ENCODE measurements around the gene PLCD3. TPM values are rescaled to one million over a fixed set of nuclear protein-coding genes. Genes with fewer than 3 reads are reported as not detected.

PLCD3 gene
- total RNA-seq, 5 donors from 2014 or later (not counting 1 experiment from before 2014, with no cell fraction given): 3.1 to 9.9 (median 4.8) TPM

DNA sequence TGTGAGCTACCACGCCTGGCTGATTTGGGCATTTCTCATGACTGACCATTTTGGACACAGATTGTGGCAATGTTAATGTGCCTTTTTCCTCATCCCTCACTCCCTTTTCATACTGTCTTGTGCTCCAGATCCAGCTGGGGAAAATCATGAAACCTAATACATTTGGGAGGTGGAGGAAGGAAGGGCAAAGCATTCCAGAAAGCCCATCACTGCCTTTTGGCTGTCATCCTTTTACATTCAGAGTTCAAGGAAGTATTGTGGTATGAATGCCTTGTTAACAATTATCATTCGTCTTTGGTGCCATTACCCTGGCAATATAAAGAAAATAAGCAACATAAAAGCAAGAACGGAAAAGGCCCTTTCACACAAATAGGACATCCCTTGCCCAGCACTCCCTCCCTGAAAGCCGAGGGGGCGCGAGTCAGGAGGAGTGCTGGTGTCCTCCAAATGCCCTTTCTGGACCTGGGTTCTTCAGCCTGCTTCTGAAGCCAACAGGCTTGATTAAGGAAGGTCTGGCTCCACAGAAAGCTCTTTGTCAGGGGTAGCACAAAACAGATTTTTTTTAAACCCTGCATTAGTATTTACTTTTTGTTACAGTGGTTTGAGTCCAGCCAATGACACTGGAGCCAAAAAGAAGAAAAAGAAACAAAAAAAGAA, 51.1 kb downstream of the PLCD3 start:
- no peak overlapping the region for H3K27ac ChIP-seq (ENCODE audit: low read length)
- Mint-ChIP-seq H3K27ac (no peak overlapping the region), H3K27me3 (no peaks in the 10 kb centered on the region), H3K9me3 (no peaks in the 10 kb centered on the region), H3K36me3 (peaks cover 17% of the 10 kb centered on the region), H3K4me1 (peaks cover 0 to 19% (median 15%) of the 10 kb centered on the region in 3 donors), H3K4me3 (no peak overlapping the region)
- peaks cover 0 to 3% of the 10 kb centered on the region in 2 experiments for H3K4me1 ChIP-seq (ENCODE audit: control insufficient read depth in 1 of 2, extremely low read depth in 1 of 2, insufficient read depth in 2 of 2, low read length in 2 of 2)
- POLR2A ChIA-PET: no interaction called here
- ATAC-seq (replicated peaks in 1 of 4) (no peak), DNase-seq (no peak)
- peaks cover 8 to 44% of the 10 kb centered on the region in 2 donors for H3K36me3 ChIP-seq (ENCODE audit: control insufficient read depth in 2 of 2, extremely low read depth in 1 of 2, insufficient read depth in 1 of 2, low read length in 1 of 2)
- no peaks in the 10 kb centered on the region for H3K27me3 ChIP-seq (replicated peaks in 1 of 2; ENCODE audit: control insufficient read depth in 2 of 2, extremely low read depth in 1 of 2, insufficient read depth in 2 of 2, low read length in 1 of 2)
- H3K9me3 ChIP-seq: no peaks in the 10 kb centered on the region
- 88% methylated on average over 4 of the region's 6 CpGs for WGBS (ENCODE audit: insufficient coverage)
- CTCF ChIA-PET: no interaction called here
- no peak overlapping the region for H3K4me3 ChIP-seq (ENCODE audit: control insufficient read depth in 1 of 2, extremely low read depth in 1 of 2, low read length in 1 of 2)

DNA sequence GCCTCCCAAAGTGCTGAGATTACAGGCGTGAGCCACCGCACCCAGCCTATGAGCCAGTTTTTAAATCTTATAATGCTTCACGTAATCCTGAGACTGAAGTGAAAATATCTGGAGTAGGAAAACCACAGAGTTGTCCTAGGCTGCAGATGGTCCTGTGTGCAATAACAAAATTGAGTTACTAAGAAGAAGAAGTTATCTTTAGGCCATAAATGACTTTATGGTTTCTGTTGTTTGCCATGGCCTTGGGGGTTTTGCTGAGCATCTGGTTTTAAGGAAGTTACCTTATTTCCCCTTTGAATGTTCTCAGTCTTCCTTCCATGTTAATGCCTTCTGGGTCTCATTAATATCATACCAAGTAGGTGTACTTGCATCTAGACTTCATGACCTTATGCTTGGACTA, 54.7 kb downstream of the PLCD3 start:
- CTCF ChIA-PET: no interaction called here
- peaks cover 23% of the 10 kb centered on the region for H3K36me3 Mint-ChIP-seq

DNA sequence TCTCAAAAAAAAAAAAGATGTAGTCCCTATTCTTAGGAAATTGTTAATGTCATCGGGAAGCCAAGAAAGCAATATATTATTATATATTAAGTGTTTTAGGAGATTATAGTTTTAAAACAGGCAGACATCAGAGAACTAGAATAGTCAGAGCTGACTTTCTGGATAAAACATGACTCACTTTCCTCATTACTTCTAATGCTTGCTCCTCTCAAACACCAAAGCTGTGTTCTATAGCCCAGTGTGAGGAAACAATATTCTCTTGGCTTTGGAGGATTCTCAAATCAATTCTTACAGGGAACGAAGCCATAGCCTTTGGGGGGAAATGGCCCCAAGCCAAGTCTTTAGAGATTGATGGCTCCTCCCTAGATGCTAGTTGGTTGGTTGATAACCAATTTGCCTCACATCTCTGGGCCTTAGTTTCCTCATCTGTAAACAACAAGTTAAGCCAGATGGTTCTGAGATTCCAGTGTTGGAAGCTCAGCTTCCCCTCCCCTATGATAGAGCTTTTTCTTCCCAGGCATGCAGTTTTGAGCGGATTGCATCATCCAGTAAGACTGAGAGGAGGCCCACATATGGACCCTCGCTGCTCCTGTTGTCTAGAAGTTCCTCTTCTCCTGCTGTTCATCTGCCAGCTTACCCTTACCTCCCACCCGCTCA, 58.8 kb downstream of the PLCD3 start:
- H3K36me3 ChIP-seq (ENCODE audit: control insufficient read depth in 2 of 2, extremely low read depth in 1 of 2, insufficient read depth in 1 of 2, low read length in 1 of 2): peaks cover 0 to 32% of the 10 kb centered on the region in 2 donors
- H3K27me3 ChIP-seq (replicated peaks in 1 of 2; ENCODE audit: control insufficient read depth in 2 of 2, extremely low read depth in 1 of 2, insufficient read depth in 2 of 2, low read length in 1 of 2): no peaks in the 10 kb centered on the region
- no peak overlapping the region for H3K4me3 ChIP-seq (ENCODE audit: control insufficient read depth in 1 of 2, extremely low read depth in 1 of 2, low read length in 1 of 2)
- DNase-seq (no peak), ATAC-seq (replicated peaks in 1 of 4) (no peak)
- H3K36me3 Mint-ChIP-seq: peaks cover 13% of the 10 kb centered on the region
- no peak overlapping the region for H3K27ac ChIP-seq (ENCODE audit: low read length)
- no peak overlapping the region for H3K27ac Mint-ChIP-seq
- ChIA-PET CTCF (interaction anchor here in 1 of 2 donors (0.6 kb wide), 1 partner anchor 8 kb away, joined by 3 read pairs; no protein-coding TSS in a partner anchor), POLR2A (no interaction called here)
- H3K27me3 Mint-ChIP-seq: no peaks in the 10 kb centered on the region
- H3K9me3 Mint-ChIP-seq: no peaks in the 10 kb centered on the region
- H3K4me3 Mint-ChIP-seq: no peak overlapping the region
- H3K4me1 ChIP-seq (ENCODE audit: control insufficient read depth in 1 of 2, extremely low read depth in 1 of 2, insufficient read depth in 2 of 2, low read length in 2 of 2): peaks cover 0 to 5% of the 10 kb centered on the region in 2 experiments
- H3K9me3 ChIP-seq: no peaks in the 10 kb centered on the region
- 100% methylated on average over 2 of the region's 5 CpGs for WGBS (ENCODE audit: insufficient coverage)
- H3K4me1 Mint-ChIP-seq: peaks cover 10 to 32% (median 25%) of the 10 kb centered on the region in 3 donors

More for the DNA sequence above, 54.7 kb downstream of the PLCD3 start:
- H3K27me3 Mint-ChIP-seq: no peaks in the 10 kb centered on the region
- POLR2A ChIA-PET: interaction anchor here in 1 of 2 donors (0.8 kb wide), 1 partner anchor 231 kb away, joined by 3 read pairs; no protein-coding TSS in a partner anchor
- Histone ChIP-seq H3K4me3 (ENCODE audit: control insufficient read depth in 1 of 2, extremely low read depth in 1 of 2, low read length in 1 of 2) (no peak overlapping the region), H3K27ac (ENCODE audit: low read length) (no peak overlapping the region), H3K4me1 (ENCODE audit: control insufficient read depth in 1 of 2, extremely low read depth in 1 of 2, insufficient read depth in 2 of 2, low read length in 2 of 2) (peaks cover 0 to 5% of the 10 kb centered on the region in 2 experiments), H3K27me3 (replicated peaks in 1 of 2; ENCODE audit: control insufficient read depth in 2 of 2, extremely low read depth in 1 of 2, insufficient read depth in 2 of 2, low read length in 1 of 2) (no peaks in the 10 kb centered on the region), H3K9me3 (no peaks in the 10 kb centered on the region), H3K36me3 (ENCODE audit: control insufficient read depth in 2 of 2, extremely low read depth in 1 of 2, insufficient read depth in 1 of 2, low read length in 1 of 2) (peaks cover 8 to 42% of the 10 kb centered on the region in 2 donors)
- DNase-seq: no peak
- H3K4me3 Mint-ChIP-seq: no peak overlapping the region
- H3K9me3 Mint-ChIP-seq: no peaks in the 10 kb centered on the region
- peak overlapping the region in 1 of 2 donors; percentile 59 for H3K27ac Mint-ChIP-seq
- peaks cover 10 to 32% (median 19%) of the 10 kb centered on the region in 3 donors for H3K4me1 Mint-ChIP-seq
- WGBS (ENCODE audit: insufficient coverage): 85% methylated on average over 3 of the region's 3 CpGs
- ATAC-seq (replicated peaks in 1 of 4): no peak

- peaks cover 2 to 27% of the 10 kb centered on the region in 2 donors for H3K36me3 ChIP-seq (ENCODE audit: control insufficient read depth in 2 of 2, extremely low read depth in 1 of 2, insufficient read depth in 1 of 2, low read length in 1 of 2)
- DNase-seq: no peak
- CTCF ChIA-PET: interaction anchor here in 1 of 2 donors (0.6 kb wide), 1 partner anchor 15 kb away, joined by 3 read pairs; no protein-coding TSS in a partner anchor
- H3K27ac ChIP-seq (ENCODE audit: low read length): no peak overlapping the region
- ATAC-seq (replicated peaks in 1 of 4): no peak
- Mint-ChIP-seq H3K36me3 (peaks cover 17% of the 10 kb centered on the region), H3K9me3 (no peaks in the 10 kb centered on the region), H3K27me3 (no peaks in the 10 kb centered on the region), H3K4me1 (peaks cover 20 to 30% (median 24%) of the 10 kb centered on the region in 3 donors), H3K4me3 (no peak overlapping the region), H3K27ac (no peak overlapping the region)
- H3K4me1 ChIP-seq (ENCODE audit: control insufficient read depth in 1 of 2, extremely low read depth in 1 of 2, insufficient read depth in 2 of 2, low read length in 2 of 2): peaks cover 0 to 3% of the 10 kb centered on the region in 2 experiments
- H3K4me3 ChIP-seq (ENCODE audit: control insufficient read depth in 1 of 2, extremely low read depth in 1 of 2, low read length in 1 of 2): no peak overlapping the region
- H3K9me3 ChIP-seq: no peaks in the 10 kb centered on the region
- no peaks in the 10 kb centered on the region for H3K27me3 ChIP-seq (replicated peaks in 1 of 2; ENCODE audit: control insufficient read depth in 2 of 2, extremely low read depth in 1 of 2, insufficient read depth in 2 of 2, low read length in 1 of 2)
- no CpG with 5 or more reads among the region's 2 CpGs for WGBS (ENCODE audit: insufficient coverage)
- POLR2A ChIA-PET: no interaction called here
Measured at GRCh38 chr17:45070809-45071208, 61.5 kb downstream of the PLCD3 start.

GRCh38 chr17:45070001-45070400, 62.3 kb downstream of the PLCD3 start:
- H3K27me3 ChIP-seq (replicated peaks in 1 of 2; ENCODE audit: control insufficient read depth in 2 of 2, extremely low read depth in 1 of 2, insufficient read depth in 2 of 2, low read length in 1 of 2): no peaks in the 10 kb centered on the region
- ATAC-seq (replicated peaks in 1 of 4) (no peak), DNase-seq (no peak)
- H3K9me3 Mint-ChIP-seq: no peaks in the 10 kb centered on the region
- peaks cover 2 to 27% of the 10 kb centered on the region in 2 donors for H3K36me3 ChIP-seq (ENCODE audit: control insufficient read depth in 2 of 2, extremely low read depth in 1 of 2, insufficient read depth in 1 of 2, low read length in 1 of 2)
- no peak overlapping the region for H3K4me3 Mint-ChIP-seq
- H3K27me3 Mint-ChIP-seq: no peaks in the 10 kb centered on the region
- no peaks in the 10 kb centered on the region for H3K9me3 ChIP-seq
- POLR2A ChIA-PET: no interaction called here
- H3K36me3 Mint-ChIP-seq: peaks cover 17% of the 10 kb centered on the region
- 100% methylated on average over 3 of the region's 8 CpGs for WGBS (ENCODE audit: insufficient coverage)
- H3K4me1 ChIP-seq (ENCODE audit: control insufficient read depth in 1 of 2, extremely low read depth in 1 of 2, insufficient read depth in 2 of 2, low read length in 2 of 2): peaks cover 0 to 7% of the 10 kb centered on the region in 2 experiments
- CTCF ChIA-PET: no interaction called here
- H3K4me1 Mint-ChIP-seq: peaks cover 20 to 34% (median 29%) of the 10 kb centered on the region in 3 donors
- H3K27ac ChIP-seq (ENCODE audit: low read length): no peak overlapping the region
- H3K27ac Mint-ChIP-seq: no peak overlapping the region
- H3K4me3 ChIP-seq (ENCODE audit: control insufficient read depth in 1 of 2, extremely low read depth in 1 of 2, low read length in 1 of 2): no peak overlapping the region

DNA sequence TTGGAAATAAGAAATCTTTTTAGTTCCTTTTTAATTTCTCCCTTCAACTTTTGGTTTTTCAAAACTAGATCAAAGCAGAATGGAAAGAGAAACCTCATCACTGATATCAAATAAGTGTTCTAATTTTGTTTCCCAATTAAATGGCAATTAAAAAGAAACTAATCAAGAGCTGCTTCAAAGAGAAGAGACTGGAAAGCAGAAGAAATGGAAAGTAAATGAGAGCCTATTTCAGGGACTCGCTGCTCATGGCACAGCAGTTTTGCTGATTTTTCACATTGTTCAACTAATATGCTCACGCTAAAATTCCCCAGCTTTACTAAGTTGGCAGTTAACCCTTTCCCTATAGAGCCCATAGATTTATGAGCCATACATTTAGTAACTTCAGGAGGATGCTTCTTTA, 64.7 kb downstream of the PLCD3 start:
- Mint-ChIP-seq H3K27ac (peak overlapping the region in 1 of 2 donors; percentile 48), H3K4me1 (peaks cover 25 to 45% (median 45%) of the 10 kb centered on the region in 3 donors), H3K27me3 (no peaks in the 10 kb centered on the region), H3K36me3 (peaks cover 7% of the 10 kb centered on the region), H3K4me3 (no peak overlapping the region), H3K9me3 (no peaks in the 10 kb centered on the region)
- Histone ChIP-seq H3K27me3 (replicated peaks in 1 of 2; ENCODE audit: control insufficient read depth in 2 of 2, extremely low read depth in 1 of 2, insufficient read depth in 2 of 2, low read length in 1 of 2) (no peaks in the 10 kb centered on the region), H3K4me1 (ENCODE audit: control insufficient read depth in 1 of 2, extremely low read depth in 1 of 2, insufficient read depth in 2 of 2, low read length in 2 of 2) (peaks cover under 1 to 23% of the 10 kb centered on the region in 2 experiments), H3K9me3 (no peaks in the 10 kb centered on the region), H3K27ac (ENCODE audit: low read length) (no peak overlapping the region), H3K4me3 (ENCODE audit: control insufficient read depth in 1 of 2, extremely low read depth in 1 of 2, low read length in 1 of 2) (no peak overlapping the region), H3K36me3 (ENCODE audit: control insufficient read depth in 2 of 2, extremely low read depth in 1 of 2, insufficient read depth in 1 of 2, low read length in 1 of 2) (peaks cover 2 to 14% of the 10 kb centered on the region in 2 donors)
- ChIA-PET CTCF (interaction anchor here in 1 of 2 donors (1.0 to 1.3 kb wide), 3 partner anchors 46 to 131 kb away, joined by 3 to 4 read pairs (median 3); partner anchors contain the start of gene ACBD4), POLR2A (interaction anchor here (0.7 kb wide), 2 partner anchors 258 to 300 kb away, joined by 3 read pairs; no protein-coding TSS in a partner anchor)
- DNase-seq (no peak), ATAC-seq (replicated peaks in 1 of 4) (no peak)
- no CpG with 5 or more reads among the region's 2 CpGs for WGBS (ENCODE audit: insufficient coverage)

Measured in T-cell (primary cell).